Suprapubic skin (tissue), 3 donors: ENCODE results near the gene ANK2.

Experiments
- CTCF ChIP-seq, 2 donors: fragments of 200-600 bp in 1 of 2; fragments of 450-650 bp in 1 of 2; sonication (generic) in 1 of 2; IDR thresholded peaks; one replicate each; pipeline ENCODE4 v1.5.1; 2016 to 2019; ENCODE audit warnings: antibody characterized with exemption in 2 of 2, mild to moderate bottlenecking in 1 of 2, moderate library complexity in 1 of 2
- EP300 ChIP-seq: sonication (generic); formaldehyde crosslinking; IDR thresholded peaks from one replicate; pipeline ENCODE4 v1.6.1; 2017; ENCODE audit warnings: antibody characterized with exemption

GRCh38 chr4:113332701-113333100 lies 283.2 kb downstream of the ANK2 start:
- TF ChIP-seq CTCF (IDR thresholded peaks at IDR 0.05) = no peak
- TF ChIP-seq EP300 = no peak
